Measurements from ENCODE around the gene GABBR2. TPM values are rescaled to one million over a fixed set of nuclear protein-coding genes. Genes with fewer than 3 reads are reported as not detected.
"Not testable (repeated sequence)": the region's sequence is repeated elsewhere in the genome, so short reads cannot be mapped to it uniquely, and the experiment has no call there.

The GABBR2 gene
- total and polyA plus RNA-seq, 7 experiments from 2014 or later: not detected

GRCh38 chr9:98269652-98270051, 439.1 kb downstream of the GABBR2 start:
- H3K4me1 ChIP-seq (ENCODE audit: control insufficient read depth in 2 of 2, insufficient read depth in 2 of 2, low read length in 2 of 2); H3K27ac Mint-ChIP-seq; H3K27ac ChIP-seq (ENCODE audit: low read depth, low read length); H3K9me3 Mint-ChIP-seq; H3K4me3 ChIP-seq (ENCODE audit: low read length); ATAC-seq; CTCF ChIA-PET; H3K4me1 Mint-ChIP-seq; H3K36me3 Mint-ChIP-seq; H3K36me3 ChIP-seq (ENCODE audit: control insufficient read depth in 2 of 3, insufficient read depth in 3 of 3, low read length in 3 of 3); H3K4me3 Mint-ChIP-seq; intact Hi-C loops (cut with micrococcal nuclease); H3K27me3 ChIP-seq (ENCODE audit: control insufficient read depth in 2 of 2, insufficient read depth in 2 of 2, low read length in 2 of 2); DNase-seq; POLR2A ChIA-PET; H3K9me3 ChIP-seq (ENCODE audit: control insufficient read depth in 2 of 3, low read length in 3 of 3): not testable (repeated sequence)
- peaks cover 0 to 51% (median 17%) of the 10 kb centered on the region in 5 donors for H3K27me3 Mint-ChIP-seq

- not testable (repeated sequence) for H3K4me1 Mint-ChIP-seq
These were observed 441.2 kb downstream of the GABBR2 start for GRCh38 chr9:98267556-98267955.

GRCh38 chr9:98264516-98264915, 444.2 kb downstream of the GABBR2 start:
- no peak for ATAC-seq
- Mint-ChIP-seq H3K9me3 (no peaks in the 10 kb centered on the region), H3K4me3 (no peak overlapping the region), H3K4me1 (peaks cover 0 to 2% (median 0%) of the 10 kb centered on the region in 7 donors), H3K36me3 (no peaks in the 10 kb centered on the region), H3K27ac (no peak overlapping the region), H3K27me3 (peaks cover 0 to 28% (median 3%) of the 10 kb centered on the region in 5 donors)
- POLR2A ChIA-PET: interaction anchor here (1.0 to 1.4 kb wide), 2 partner anchors 146 to 281 kb away, joined by 4 read pairs; partner anchors contain the start of genes ANP32B and TRIM14
- no peaks in the 10 kb centered on the region for H3K36me3 ChIP-seq (ENCODE audit: control insufficient read depth in 2 of 3, insufficient read depth in 3 of 3, low read length in 3 of 3)
- H3K27ac ChIP-seq (ENCODE audit: low read depth, low read length): no peak overlapping the region
- no peaks in the 10 kb centered on the region for H3K27me3 ChIP-seq (ENCODE audit: control insufficient read depth in 2 of 2, insufficient read depth in 2 of 2, low read length in 2 of 2)
- no peaks in the 10 kb centered on the region for H3K4me1 ChIP-seq (ENCODE audit: control insufficient read depth in 2 of 2, insufficient read depth in 2 of 2, low read length in 2 of 2)
- CTCF ChIA-PET: interaction anchor here (0.5 to 1.8 kb wide), 9 partner anchors 9 to 1508 kb away, joined by 3 to 7 read pairs (median 4); partner anchors contain the start of gene TBC1D2
- intact Hi-C loops (cut with micrococcal nuclease): no loop called here
- DNase-seq: no peak
- no peak overlapping the region for H3K4me3 ChIP-seq (ENCODE audit: low read length)
- no peaks in the 10 kb centered on the region for H3K9me3 ChIP-seq (ENCODE audit: control insufficient read depth in 2 of 3, low read length in 3 of 3)

More at GRCh38 chr9:98267556-98267955, 441.2 kb downstream of the GABBR2 start:
- H3K9me3 Mint-ChIP-seq; intact Hi-C loops (cut with micrococcal nuclease); DNase-seq; CTCF ChIA-PET; H3K27ac Mint-ChIP-seq; H3K4me1 ChIP-seq (ENCODE audit: control insufficient read depth in 2 of 2, insufficient read depth in 2 of 2, low read length in 2 of 2); H3K4me3 ChIP-seq (ENCODE audit: low read length); H3K27ac ChIP-seq (ENCODE audit: low read depth, low read length); POLR2A ChIA-PET; H3K36me3 ChIP-seq (ENCODE audit: control insufficient read depth in 2 of 3, insufficient read depth in 3 of 3, low read length in 3 of 3); H3K36me3 Mint-ChIP-seq; H3K27me3 ChIP-seq (ENCODE audit: control insufficient read depth in 2 of 2, insufficient read depth in 2 of 2, low read length in 2 of 2); H3K9me3 ChIP-seq (ENCODE audit: control insufficient read depth in 2 of 3, low read length in 3 of 3); ATAC-seq; H3K4me3 Mint-ChIP-seq: not testable (repeated sequence)
- H3K27me3 Mint-ChIP-seq: peaks cover 0 to 48% (median 17%) of the 10 kb centered on the region in 5 donors

- peaks cover 0 to 23% (median 0%) of the 10 kb centered on the region in 5 donors for H3K27me3 Mint-ChIP-seq
- no peaks in the 10 kb centered on the region for H3K4me1 ChIP-seq (ENCODE audit: control insufficient read depth in 2 of 2, insufficient read depth in 2 of 2, low read length in 2 of 2)
- no peak overlapping the region for H3K4me3 Mint-ChIP-seq
- H3K36me3 Mint-ChIP-seq: no peaks in the 10 kb centered on the region
- intact Hi-C loops (cut with micrococcal nuclease): loop anchor here (1.0 to 2.0 kb wide), 11 partner anchors 8 to 553 kb away; partner anchors contain the start of gene TBC1D2 (in 1 of the 2)
- ATAC-seq (peak; percentile 100), DNase-seq (peak; percentile 54 to 82 (median 77))
- no peak overlapping the region for H3K27ac ChIP-seq (ENCODE audit: low read depth, low read length)
- H3K27me3 ChIP-seq (ENCODE audit: control insufficient read depth in 2 of 2, insufficient read depth in 2 of 2, low read length in 2 of 2): no peaks in the 10 kb centered on the region
- H3K9me3 Mint-ChIP-seq: no peaks in the 10 kb centered on the region
- peaks cover 0 to 3% (median 0%) of the 10 kb centered on the region in 7 donors for H3K4me1 Mint-ChIP-seq
- no peaks in the 10 kb centered on the region for H3K9me3 ChIP-seq (ENCODE audit: control insufficient read depth in 2 of 3, low read length in 3 of 3)
- ChIA-PET POLR2A (interaction anchor here (1.0 to 1.7 kb wide), 4 partner anchors 145 to 280 kb away, joined by 4 to 6 read pairs (median 5); partner anchors contain the start of genes ANP32B, NANS and TRIM14), CTCF (interaction anchor here (0.6 to 1.8 kb wide), 12 partner anchors 8 to 340 kb away, joined by 3 to 12 read pairs (median 4); partner anchors contain the start of genes TBC1D2 and TRIM14)
- H3K36me3 ChIP-seq (ENCODE audit: control insufficient read depth in 2 of 3, insufficient read depth in 3 of 3, low read length in 3 of 3): no peaks in the 10 kb centered on the region
- peak overlapping the region in 1 of 9 donors; percentile 59 for H3K27ac Mint-ChIP-seq
- no peak overlapping the region for H3K4me3 ChIP-seq (ENCODE audit: low read length)
These were observed 445.0 kb downstream of the GABBR2 start for GRCh38 chr9:98263482-98264357.

GRCh38 chr9:98263080-98263479, 445.7 kb downstream of the GABBR2 start:
- intact Hi-C loops (cut with micrococcal nuclease): loop anchor here (1.0 to 2.0 kb wide), 11 partner anchors 8 to 553 kb away; partner anchors contain the start of gene TBC1D2 (in 1 of the 2)
- no peak for DNase-seq

GRCh38 chr9:98262056-98262455, 446.7 kb downstream of the GABBR2 start:
- no peaks in the 10 kb centered on the region for H3K36me3 ChIP-seq (ENCODE audit: control insufficient read depth in 2 of 3, insufficient read depth in 3 of 3, low read length in 3 of 3)
- H3K4me1 ChIP-seq (ENCODE audit: control insufficient read depth in 2 of 2, insufficient read depth in 2 of 2, low read length in 2 of 2): peaks cover 0 to 1% of the 10 kb centered on the region in 2 donors
- H3K4me3 ChIP-seq (ENCODE audit: low read length): no peak overlapping the region
- H3K27ac ChIP-seq (ENCODE audit: low read depth, low read length): no peak overlapping the region
- peaks cover 0 to 3% (median 0%) of the 10 kb centered on the region in 7 donors for H3K4me1 Mint-ChIP-seq
- no peak overlapping the region for H3K4me3 Mint-ChIP-seq
- peaks cover 0 to 9% (median 0%) of the 10 kb centered on the region in 5 donors for H3K27me3 Mint-ChIP-seq
- DNase-seq (no peak), ATAC-seq (no peak)
- H3K27ac Mint-ChIP-seq: peak overlapping the region in 1 of 9 donors; percentile 70
- intact Hi-C loops (cut with micrococcal nuclease): loop anchor here in 1 of 2 donors (2.0 kb wide), 1 partner anchor 551 kb away; no protein-coding TSS in a partner anchor
- no peaks in the 10 kb centered on the region for H3K27me3 ChIP-seq (ENCODE audit: control insufficient read depth in 2 of 2, insufficient read depth in 2 of 2, low read length in 2 of 2)
- ChIA-PET POLR2A (interaction anchor here (1.3 to 1.7 kb wide), 2 partner anchors 143 to 205 kb away, joined by 6 read pairs; partner anchors contain the start of genes NANS and TRIM14), CTCF (interaction anchor here (1.6 kb wide), 1 partner anchor 143 kb away, joined by 3 read pairs; the partner anchor contains the start of gene TRIM14)
- H3K9me3 ChIP-seq (ENCODE audit: control insufficient read depth in 2 of 3, low read length in 3 of 3): no peaks in the 10 kb centered on the region
- H3K9me3 Mint-ChIP-seq: no peaks in the 10 kb centered on the region
- no peaks in the 10 kb centered on the region for H3K36me3 Mint-ChIP-seq

More at GRCh38 chr9:98263080-98263479, 445.7 kb downstream of the GABBR2 start:
- no peak overlapping the region for H3K27ac ChIP-seq (ENCODE audit: low read depth, low read length)
- H3K27me3 ChIP-seq (ENCODE audit: control insufficient read depth in 2 of 2, insufficient read depth in 2 of 2, low read length in 2 of 2): no peaks in the 10 kb centered on the region
- H3K27me3 Mint-ChIP-seq: peaks cover 0 to 16% (median 0%) of the 10 kb centered on the region in 5 donors
- POLR2A ChIA-PET: interaction anchor here (1.3 to 1.7 kb wide), 3 partner anchors 144 to 280 kb away, joined by 4 to 6 read pairs (median 6); partner anchors contain the start of genes ANP32B, NANS and TRIM14
- no peaks in the 10 kb centered on the region for H3K36me3 ChIP-seq (ENCODE audit: control insufficient read depth in 2 of 3, insufficient read depth in 3 of 3, low read length in 3 of 3)
- no peaks in the 10 kb centered on the region for H3K9me3 Mint-ChIP-seq
- peaks cover 0 to 3% (median 0%) of the 10 kb centered on the region in 7 donors for H3K4me1 Mint-ChIP-seq
- no peaks in the 10 kb centered on the region for H3K4me1 ChIP-seq (ENCODE audit: control insufficient read depth in 2 of 2, insufficient read depth in 2 of 2, low read length in 2 of 2)
- ATAC-seq: no peak
- H3K27ac Mint-ChIP-seq: no peak overlapping the region
- no peaks in the 10 kb centered on the region for H3K9me3 ChIP-seq (ENCODE audit: control insufficient read depth in 2 of 3, low read length in 3 of 3)
- CTCF ChIA-PET: interaction anchor here (0.6 to 1.8 kb wide), 6 partner anchors 58 to 339 kb away, joined by 3 to 12 read pairs (median 5); partner anchors contain the start of gene TRIM14
- no peaks in the 10 kb centered on the region for H3K36me3 Mint-ChIP-seq
- no peak overlapping the region for H3K4me3 Mint-ChIP-seq
- no peak overlapping the region for H3K4me3 ChIP-seq (ENCODE audit: low read length)

Data from naive thymus-derived CD4-positive, alpha-beta T cell (primary cell).